AG08395 (cell line): ENCODE results near the gene SYTL3.
A peak's percentile ranks its signal among the peaks of the same experiment; 100 is the strongest.
"Not testable (repeated sequence)": the region's sequence is repeated elsewhere in the genome, so short reads cannot be mapped to it uniquely, and the experiment has no call there.

Experiments used
- DNase-seq: peaks from one replicate; pipeline ENCODE4 v3.0.0; 2012; ENCODE audit warnings: mixed read lengths, low spot score

SYTL3 gene

GRCh38 chr6:158773581-158774449 lies 124.0 kb downstream of the SYTL3 start:
- DNase-seq = no peak

- no peak for DNase-seq
Observed at GRCh38 chr6:158774717-158775449, 125.0 kb downstream of the SYTL3 start.

GRCh38 chr6:158775832-158776231 lies 126.0 kb downstream of the SYTL3 start:
- no peak for DNase-seq

- no peak for DNase-seq
Observed at GRCh38 chr6:158776737-158777136, 126.9 kb downstream of the SYTL3 start.

- DNase-seq = no peak
Observed at GRCh38 chr6:158777510-158777909, 127.7 kb downstream of the SYTL3 start.

- DNase-seq = no peak
Observed at GRCh38 chr6:158778005-158778527, 128.2 kb downstream of the SYTL3 start.

- DNase-seq = no peak
Observed at GRCh38 chr6:158780246-158780884, 130.5 kb downstream of the SYTL3 start.

- DNase-seq = no peak
Observed at GRCh38 chr6:158780988-158781691, 131.3 kb downstream of the SYTL3 start.

- DNase-seq = no peak
Observed at GRCh38 chr6:158781692-158782373, 132.0 kb downstream of the SYTL3 start.

GRCh38 chr6:158782432-158783166 lies 132.7 kb downstream of the SYTL3 start:
- DNase-seq = no peak

- no peak for DNase-seq
Observed at GRCh38 chr6:158783167-158783450, 133.3 kb downstream of the SYTL3 start.

- no peak for DNase-seq
Observed at GRCh38 chr6:158783851-158784250, 134.0 kb downstream of the SYTL3 start.

GRCh38 chr6:158784505-158784904 lies 134.7 kb downstream of the SYTL3 start:
- peak; percentile 40 for DNase-seq

GRCh38 chr6:158785036-158785435 lies 135.2 kb downstream of the SYTL3 start:
- DNase-seq = no peak

GRCh38 chr6:158786645-158787304 lies 136.9 kb downstream of the SYTL3 start:
- no peak for DNase-seq

GRCh38 chr6:158787395-158787794 lies 137.5 kb downstream of the SYTL3 start:
- DNase-seq = no peak

- DNase-seq = no peak
Observed at GRCh38 chr6:158789115-158789917, 139.5 kb downstream of the SYTL3 start.

GRCh38 chr6:158791274-158791855 lies 141.5 kb downstream of the SYTL3 start:
- DNase-seq = no peak

GRCh38 chr6:158792505-158792904 lies 142.7 kb downstream of the SYTL3 start:
- not testable (repeated sequence) for DNase-seq
